Type B pancreatic cell (in vitro differentiated cells): ENCODE data around the gene MICAL3. TPM values are rescaled to one million over a fixed set of nuclear protein-coding genes. Genes with fewer than 3 reads are reported as not detected.

Source experiments
- DNase-seq: peaks from one replicate; pipeline ENCODE4 v3.0.0; 2021; ENCODE audit warnings: mixed read lengths; ENCODE audit not compliant: unreplicated experiment; ENCODE audit errors: extremely low spot score
- H3K27ac Mint-ChIP-seq: 2 replicates; pipeline ENCODE4 v1.8.0; 2021; ENCODE audit warnings: mild to moderate bottlenecking, mixed read lengths
- H3K27me3 Mint-ChIP-seq: 2 replicates; pipeline ENCODE4 v1.8.0; 2021; ENCODE audit warnings: mixed read lengths
- H3K36me3 Mint-ChIP-seq: 2 replicates; pipeline ENCODE4 v1.8.0; 2021; ENCODE audit warnings: mixed read lengths
- H3K4me1 Mint-ChIP-seq: one replicate; pipeline ENCODE4 v1.8.0; 2021; ENCODE audit warnings: mixed read lengths; ENCODE audit not compliant: unreplicated experiment
- H3K4me3 Mint-ChIP-seq: 2 replicates; pipeline ENCODE4 v1.8.0; 2021; ENCODE audit warnings: mild to moderate bottlenecking, mixed read lengths
- H3K9me3 Mint-ChIP-seq: 2 replicates; pipeline ENCODE4 v1.8.0; 2021; ENCODE audit warnings: mixed read lengths
- CTCF ChIP-seq: fragments of 200-600 bp; sonication (generic); conservative IDR thresholded peaks from 2 replicates; pipeline ENCODE4 v1.5.0; 2021; ENCODE audit warnings: antibody characterized with exemption, mild to moderate bottlenecking
- total RNA-seq: library from RNA; stranded (reverse); gene quantifications from 2 replicates; pipeline ENCODE4 v1.2.1, GENCODE V29; 2021; ENCODE audit warnings: low replicate concordance

MICAL3 gene
- total RNA-seq, 1 donor from 2014 or later, result 56.4 TPM

- peaks cover 5% of the 10 kb centered on the region for H3K9me3 Mint-ChIP-seq
- no peak overlapping the region for H3K27ac Mint-ChIP-seq
- no peak overlapping the region for H3K4me3 Mint-ChIP-seq
- peaks cover 42% of the 10 kb centered on the region for H3K4me1 Mint-ChIP-seq
- no peak for TF ChIP-seq CTCF
- DNase-seq, result no peak
- no peaks in the 10 kb centered on the region for H3K27me3 Mint-ChIP-seq
- H3K36me3 Mint-ChIP-seq, result no peaks in the 10 kb centered on the region
These were observed 99.5 kb downstream of the MICAL3 start for GRCh38 chr22:17924735-17925364.

GRCh38 chr22:17924076-17924475 is 100.3 kb downstream of the MICAL3 start:
- Mint-ChIP-seq H3K36me3 (no peaks in the 10 kb centered on the region), H3K4me1 (peaks cover 50% of the 10 kb centered on the region), H3K27ac (no peak overlapping the region), H3K4me3 (no peak overlapping the region), H3K27me3 (no peaks in the 10 kb centered on the region), H3K9me3 (peaks cover 5% of the 10 kb centered on the region)
- TF ChIP-seq CTCF, result no peak
- no peak for DNase-seq

GRCh38 chr22:17922925-17923903 is 101.1 kb downstream of the MICAL3 start:
- Mint-ChIP-seq H3K36me3 (no peaks in the 10 kb centered on the region), H3K27ac (no peak overlapping the region), H3K4me1 (peaks cover 50% of the 10 kb centered on the region), H3K27me3 (no peaks in the 10 kb centered on the region), H3K4me3 (no peak overlapping the region), H3K9me3 (peaks cover 5% of the 10 kb centered on the region)
- no peak for TF ChIP-seq CTCF
- no peak for DNase-seq

GRCh38 chr22:17921871-17922821 is 102.2 kb downstream of the MICAL3 start:
- no peak for DNase-seq
- peak overlapping the region; percentile 75 for H3K4me3 Mint-ChIP-seq

More at GRCh38 chr22:17921871-17922821, 102.2 kb downstream of the MICAL3 start:
- peak overlapping the region; percentile 80 for H3K27ac Mint-ChIP-seq
- TF ChIP-seq CTCF, result no peak
- no peaks in the 10 kb centered on the region for H3K27me3 Mint-ChIP-seq
- no peaks in the 10 kb centered on the region for H3K36me3 Mint-ChIP-seq
- peaks cover 5% of the 10 kb centered on the region for H3K9me3 Mint-ChIP-seq
- H3K4me1 Mint-ChIP-seq, result peaks cover 50% of the 10 kb centered on the region
